ENCODE results near the gene PIP4K2A. TPM values are rescaled to one million over a fixed set of nuclear protein-coding genes. Genes with fewer than 3 reads are reported as not detected.

PIP4K2A gene
- total RNA-seq, 1 donor from 2014 or later, result 152 TPM

DNA sequence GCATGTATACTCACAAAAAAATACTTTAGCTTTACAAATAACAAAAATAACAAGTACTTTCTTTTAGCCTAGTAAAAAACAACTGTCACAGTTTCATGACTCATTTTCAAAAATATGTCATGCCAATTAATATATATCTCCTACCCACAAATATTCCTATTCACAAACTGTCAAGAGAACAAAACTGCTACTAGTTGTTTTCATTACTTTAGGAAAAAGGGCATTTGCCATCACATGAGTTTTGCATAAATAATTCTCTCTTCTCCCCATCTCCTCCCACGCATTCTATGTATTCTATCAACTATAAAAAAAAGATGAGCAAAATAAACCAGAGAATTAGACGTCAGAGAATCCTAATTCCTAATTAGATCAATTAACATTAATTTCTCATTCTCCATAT is 87.6 kb downstream of the PIP4K2A start:
- intact Hi-C loops (cut with micrococcal nuclease), result no loop called here

DNA sequence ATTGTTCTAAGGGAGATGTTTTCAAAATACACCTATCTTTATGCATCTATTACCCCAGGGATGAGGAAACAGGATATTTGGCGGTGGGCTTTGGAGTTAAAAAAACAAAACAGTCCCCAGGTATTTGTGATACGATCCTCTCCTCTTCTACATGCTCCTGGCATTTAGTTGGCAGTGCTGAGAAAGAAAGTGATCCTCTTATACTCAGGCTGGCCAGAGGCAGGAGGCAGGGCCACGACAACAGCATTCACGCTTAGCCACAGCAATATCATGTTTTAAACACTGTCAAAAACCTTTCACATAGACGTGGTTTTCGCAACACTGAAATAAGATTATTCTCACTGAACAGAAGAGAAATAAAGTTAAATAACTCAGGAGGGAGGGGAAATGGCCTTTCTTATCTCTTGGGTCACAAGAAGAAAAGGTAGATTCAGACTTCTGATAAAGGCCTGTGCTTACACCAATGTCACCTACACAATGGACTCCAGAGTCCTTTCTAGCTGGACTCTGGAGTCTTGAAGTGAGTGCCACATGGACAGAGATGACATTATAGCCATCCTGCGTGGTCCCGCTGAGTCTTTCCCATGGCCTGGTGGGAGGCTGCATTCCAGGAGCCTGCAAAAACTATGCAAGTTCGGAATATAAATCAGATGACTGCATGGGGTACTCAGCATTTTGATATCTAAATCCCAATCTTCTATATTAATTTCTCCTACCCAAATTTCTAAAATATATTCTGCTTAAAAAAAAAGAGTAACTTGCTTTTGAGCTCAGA is 88.7 kb downstream of the PIP4K2A start:
- intact Hi-C loops (cut with micrococcal nuclease), result no loop called here

DNA sequence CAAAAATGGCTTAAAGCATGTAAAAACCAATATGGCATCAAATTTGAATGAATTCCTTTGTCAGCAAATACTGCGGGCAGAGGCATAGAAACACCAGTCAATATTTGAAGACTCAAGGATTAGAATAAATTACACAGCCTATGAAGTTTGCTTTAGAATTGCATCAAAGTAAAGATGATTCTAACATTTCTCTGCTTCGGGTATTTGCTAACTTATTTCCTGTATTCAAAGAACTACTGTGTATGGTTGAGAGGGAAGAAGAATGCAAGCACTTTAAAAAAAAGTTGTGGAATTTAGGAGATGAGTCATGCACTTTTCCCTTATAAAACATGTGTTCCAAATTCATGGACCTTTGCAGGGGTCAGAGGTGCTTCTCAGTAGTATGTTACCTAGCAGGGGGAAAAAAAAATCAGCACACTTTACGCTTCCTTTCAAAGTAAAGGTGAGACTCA is 90.1 kb downstream of the PIP4K2A start:
- intact Hi-C loops (cut with micrococcal nuclease), result loop anchor here (1.0 kb wide), 1 partner anchor 8 kb away; no protein-coding TSS in a partner anchor

DNA sequence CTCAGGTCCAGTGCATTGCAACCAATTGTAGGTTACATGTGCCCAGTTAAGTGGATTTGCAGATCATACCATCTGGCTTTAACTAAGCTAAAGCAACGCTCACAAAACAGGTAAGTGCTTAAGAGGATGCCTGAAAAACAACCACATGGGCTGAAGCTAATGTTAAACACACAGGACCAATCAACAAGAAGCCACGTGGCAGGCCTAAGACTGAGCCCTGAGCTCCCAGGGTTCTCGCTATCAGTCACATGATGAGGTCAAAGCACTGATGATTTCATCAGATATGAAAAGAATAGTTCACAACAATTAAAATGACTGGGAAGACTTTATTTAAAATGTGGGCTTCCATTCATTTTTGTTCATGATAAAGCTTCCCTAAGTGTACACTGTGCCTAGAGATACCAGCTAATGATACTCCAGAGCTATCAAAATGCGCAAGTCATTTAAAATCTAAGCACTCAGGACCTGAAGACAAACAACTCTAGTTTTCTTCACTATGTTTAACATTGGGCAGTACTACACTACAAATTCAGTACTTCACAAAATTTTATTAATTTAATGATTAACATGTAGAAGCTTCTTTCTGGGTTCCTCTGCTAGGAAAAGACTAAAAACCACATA is 90.6 kb downstream of the PIP4K2A start:
- intact Hi-C loops (cut with micrococcal nuclease), result loop anchor here (1.0 kb wide), 1 partner anchor 7 kb away; no protein-coding TSS in a partner anchor

DNA sequence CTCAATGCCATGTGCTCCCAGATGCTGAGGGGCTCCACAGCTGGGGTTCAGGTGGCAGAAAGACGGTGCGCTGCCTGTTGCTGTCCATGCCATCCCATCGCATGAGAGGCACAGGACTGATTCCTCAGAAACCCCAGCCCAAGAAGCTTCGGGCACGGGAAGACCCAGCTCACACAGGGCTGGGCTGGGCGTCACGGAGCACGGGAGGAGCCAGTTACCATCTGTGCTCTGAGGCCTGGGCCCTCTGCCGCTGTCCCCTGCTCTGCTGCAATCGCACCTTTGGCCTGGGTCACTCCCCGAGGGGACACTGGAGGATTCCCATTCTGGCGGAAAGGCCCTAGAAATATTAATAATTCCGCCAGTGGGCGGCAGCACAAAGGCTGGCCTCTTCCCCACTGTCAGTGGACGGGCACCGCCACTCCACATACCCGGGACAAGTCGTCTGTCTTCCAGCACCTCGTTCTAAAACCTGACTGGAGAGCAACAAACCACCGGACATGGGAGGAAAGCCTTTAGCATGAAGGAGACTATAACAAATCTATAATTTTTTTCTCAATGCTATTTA is 92.1 kb downstream of the PIP4K2A start:
- intact Hi-C loops (cut with micrococcal nuclease), result no loop called here

DNA sequence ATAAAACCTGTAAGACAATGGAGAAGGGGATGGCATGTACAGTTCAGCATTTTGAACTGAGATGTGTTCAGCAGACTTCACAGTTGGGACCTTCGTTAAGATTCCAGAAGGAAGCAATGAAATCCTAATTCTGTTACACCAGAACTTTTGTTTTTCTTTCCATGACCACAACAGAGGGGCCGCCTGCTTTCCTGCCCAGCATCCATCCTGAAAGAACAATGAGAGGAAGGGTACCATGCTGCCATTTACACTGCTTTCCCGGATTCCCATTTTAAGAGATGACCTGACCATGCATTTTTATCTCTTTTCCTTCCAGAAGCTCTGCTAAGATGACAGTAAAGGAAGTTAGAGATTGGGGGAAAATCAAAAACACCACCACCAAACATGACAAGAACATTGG is 92.7 kb downstream of the PIP4K2A start:
- intact Hi-C loops (cut with micrococcal nuclease), result loop anchor here (1.0 kb wide), 1 partner anchor 9 kb away; no protein-coding TSS in a partner anchor

DNA sequence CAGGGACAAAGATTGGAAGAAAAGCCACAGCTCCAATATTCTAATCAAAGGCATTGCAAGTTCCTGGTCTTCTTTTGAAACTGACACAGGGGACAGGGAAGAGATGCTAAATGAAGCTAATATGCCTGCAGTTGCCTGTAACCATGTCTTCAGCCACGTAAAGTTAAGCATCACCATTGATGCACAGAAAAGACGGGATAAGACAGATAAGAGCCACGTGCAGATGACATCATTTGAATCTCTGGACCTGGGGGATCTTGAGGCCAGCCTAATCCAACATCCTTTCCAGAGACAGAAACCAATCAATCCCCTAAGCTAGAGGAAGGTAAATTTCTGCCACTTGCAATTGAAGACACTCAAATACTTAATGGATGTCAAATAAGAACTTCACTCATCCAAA is 93.4 kb downstream of the PIP4K2A start:
- intact Hi-C loops (cut with micrococcal nuclease), result loop anchor here (1.0 kb wide), 2 partner anchors 8 to 9 kb away; no protein-coding TSS in a partner anchor

DNA sequence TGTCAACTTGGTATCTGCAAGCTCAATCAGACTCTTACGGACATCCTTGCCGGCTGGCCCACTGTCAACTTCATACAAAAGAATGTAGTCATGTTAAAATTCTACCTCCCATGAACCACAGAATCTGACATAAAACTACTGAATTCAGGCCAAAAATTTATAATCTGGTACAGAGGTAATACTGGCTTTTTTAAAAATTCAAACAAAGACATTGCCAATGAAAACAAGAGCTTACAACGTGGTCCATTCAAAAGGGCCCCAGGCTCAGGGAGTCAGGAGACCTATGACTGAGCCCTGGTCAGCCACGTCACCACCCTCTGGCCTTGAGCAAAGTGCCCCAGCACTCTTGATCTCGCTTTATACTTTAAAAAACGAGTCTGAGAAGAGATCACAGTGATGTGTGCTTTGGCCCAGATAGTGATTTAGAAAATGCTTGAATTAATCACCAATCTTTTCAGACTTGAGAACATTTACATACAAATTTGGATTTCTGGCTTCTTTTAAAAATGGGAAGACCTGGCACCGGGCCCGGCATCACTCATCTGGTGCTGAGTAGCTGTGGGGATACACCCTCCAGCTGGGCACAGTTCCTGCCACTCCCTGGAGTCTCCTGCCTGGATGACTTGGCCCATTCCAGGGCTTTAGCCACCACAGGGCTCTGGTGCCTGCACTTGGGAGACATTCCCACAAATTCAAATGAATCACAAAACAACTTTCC is 94.1 kb downstream of the PIP4K2A start:
- intact Hi-C loops (cut with micrococcal nuclease), result loop anchor here (1.0 kb wide), 1 partner anchor 9 kb away; no protein-coding TSS in a partner anchor

DNA sequence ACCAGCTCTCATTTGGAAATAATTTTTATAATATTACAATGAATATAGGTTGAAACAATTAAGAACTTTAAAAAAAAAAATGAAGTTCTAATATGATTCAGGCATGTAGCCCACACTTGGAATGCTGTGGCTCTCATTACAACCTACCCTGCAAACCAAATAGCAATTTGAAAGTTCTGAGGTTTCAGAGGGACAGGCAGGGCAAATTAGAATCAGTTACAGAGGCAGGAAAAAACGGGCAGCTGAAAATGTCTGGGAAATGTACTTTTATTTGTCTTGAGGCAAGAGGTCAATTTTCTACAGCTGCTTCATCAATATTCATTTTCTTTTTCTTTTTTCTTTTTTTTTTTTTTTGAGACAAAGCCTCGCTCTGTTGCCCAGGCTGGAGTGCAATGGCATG is 95.3 kb downstream of the PIP4K2A start:
- intact Hi-C loops (cut with micrococcal nuclease), result loop anchor here (10.0 kb wide), 1 partner anchor 476 kb away; the partner anchor contains the start of gene MSRB2

DNA sequence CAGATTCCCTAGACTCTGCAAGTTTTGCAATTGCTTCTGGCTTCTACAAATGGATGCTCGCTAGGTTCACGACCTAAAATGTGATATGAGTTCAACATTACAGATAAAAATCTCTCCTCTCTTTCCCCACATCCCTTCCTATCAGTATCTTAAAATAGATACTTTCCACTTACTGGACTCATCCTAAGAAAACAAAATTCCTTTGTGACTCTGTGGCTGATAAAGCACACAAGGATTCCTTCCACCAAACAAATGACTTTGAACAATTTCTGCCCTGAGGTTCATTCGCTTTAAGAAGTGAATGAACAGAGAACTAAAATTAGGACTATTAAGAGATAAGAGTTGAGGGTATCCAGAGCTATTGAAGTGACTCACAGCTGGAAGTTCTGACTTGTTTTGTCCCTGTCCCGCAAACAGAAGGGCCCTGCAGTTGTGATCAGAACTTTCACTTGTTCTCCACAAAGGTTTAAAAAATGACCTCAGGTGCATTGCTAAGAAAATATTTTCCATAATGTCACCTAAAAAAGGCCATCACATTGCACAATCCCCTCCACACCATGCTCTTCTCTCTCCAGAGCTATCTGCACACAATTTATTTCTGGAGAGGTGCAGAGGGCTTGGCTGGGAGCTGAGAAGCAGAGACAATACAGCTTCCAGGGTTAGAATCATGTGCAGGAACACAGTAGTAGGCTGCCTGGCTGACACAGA is 96.1 kb downstream of the PIP4K2A start:
- intact Hi-C loops (cut with micrococcal nuclease), result loop anchor here (10.0 kb wide), 1 partner anchor 477 kb away; the partner anchor contains the start of gene MSRB2

DNA sequence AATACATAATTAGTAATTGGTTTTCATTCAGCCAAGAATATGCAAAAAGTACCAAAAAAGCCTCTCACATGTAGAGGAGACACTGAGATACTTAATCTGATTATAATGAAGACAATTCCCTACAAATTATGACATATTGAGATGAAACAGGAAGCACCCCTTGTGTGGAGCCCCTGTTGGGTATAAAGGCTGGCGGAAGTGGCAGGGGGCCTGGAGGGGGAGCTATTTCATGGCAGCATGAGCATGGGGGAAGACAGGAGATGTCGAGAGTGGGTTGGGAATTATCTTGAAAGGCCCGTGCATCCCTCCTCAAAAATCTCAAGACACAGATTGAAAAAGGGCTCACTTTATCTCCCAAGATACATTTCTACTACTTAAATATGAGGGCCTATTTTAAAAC is 96.9 kb downstream of the PIP4K2A start:
- intact Hi-C loops (cut with micrococcal nuclease), result loop anchor here (10.0 kb wide), 1 partner anchor 477 kb away; the partner anchor contains the start of gene MSRB2

DNA sequence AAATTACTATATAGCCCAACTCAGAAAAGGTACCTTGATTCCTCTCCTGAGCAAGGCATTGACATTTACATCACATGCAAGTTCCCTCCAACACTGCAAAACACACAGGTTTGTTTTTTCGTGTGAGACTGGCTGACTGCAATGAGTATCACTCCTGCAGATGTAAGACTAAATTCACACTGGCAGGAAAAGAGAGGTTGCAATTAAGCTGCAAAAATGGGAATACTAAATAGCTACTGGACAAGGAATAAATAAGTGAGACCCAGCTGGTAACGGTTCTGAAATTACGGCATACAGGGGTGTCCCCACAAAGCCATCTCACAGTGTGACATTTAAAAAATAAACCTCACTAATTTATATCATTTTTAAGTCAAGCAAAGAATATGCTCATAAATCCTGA is 97.3 kb downstream of the PIP4K2A start:
- intact Hi-C loops (cut with micrococcal nuclease), result loop anchor here (10.0 kb wide), 1 partner anchor 478 kb away; the partner anchor contains the start of gene MSRB2

DNA sequence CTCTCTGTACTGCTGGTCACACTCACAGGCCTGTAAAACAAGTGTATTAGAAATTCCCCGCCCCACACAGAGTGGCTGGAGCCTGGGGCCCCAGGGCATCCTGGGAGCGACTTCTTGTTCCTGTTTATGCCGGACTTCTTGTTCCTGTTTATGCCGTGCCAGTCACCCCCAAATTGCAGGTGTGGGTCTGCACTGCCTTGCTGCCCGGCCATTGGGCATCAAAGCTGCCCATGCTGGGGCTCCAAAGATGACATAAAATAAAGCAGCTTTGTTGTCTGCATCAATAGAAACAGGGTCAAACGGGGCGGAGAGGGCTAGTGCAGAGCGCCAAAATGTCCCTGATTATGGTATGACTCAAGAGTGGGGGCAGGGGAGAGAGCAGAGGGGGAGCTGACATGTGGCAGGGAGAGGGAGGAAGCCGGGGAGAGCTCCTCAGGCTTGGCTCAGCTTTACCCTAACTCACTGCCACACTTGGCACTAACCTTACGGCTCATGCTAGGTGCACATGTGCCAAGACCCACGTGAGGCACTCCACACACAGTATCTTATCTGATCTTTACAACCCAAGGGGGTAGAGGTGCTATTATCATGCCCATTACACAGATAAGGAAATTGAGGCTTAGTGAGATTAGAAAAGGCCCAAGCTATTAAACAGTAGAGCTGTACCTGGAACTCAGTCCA is 98.4 kb downstream of the PIP4K2A start:
- intact Hi-C loops (cut with micrococcal nuclease), result loop anchor here (1.0 to 10.0 kb wide), 3 partner anchors 8 to 479 kb away; partner anchors contain the start of gene MSRB2

DNA sequence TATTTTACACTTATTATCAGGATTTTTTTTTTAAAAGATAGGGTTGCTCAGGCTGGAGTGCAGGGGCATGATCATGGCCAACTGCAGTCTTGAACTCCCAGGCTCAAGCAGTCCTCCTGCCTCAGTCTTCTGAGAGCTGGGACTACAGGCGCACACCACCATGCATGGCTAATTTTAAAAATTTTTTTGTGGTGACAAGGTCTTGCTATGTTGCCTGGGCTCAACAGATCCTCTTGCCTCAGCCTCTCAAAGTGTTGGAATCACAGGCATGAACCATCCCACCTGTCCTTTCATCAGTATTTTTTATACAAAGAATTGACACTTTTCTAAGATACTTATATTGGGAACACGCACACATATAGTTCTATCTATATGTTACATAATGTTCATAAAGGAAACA is 99.3 kb downstream of the PIP4K2A start:
- intact Hi-C loops (cut with micrococcal nuclease), result loop anchor here (10.0 kb wide), 1 partner anchor 480 kb away; the partner anchor contains the start of gene MSRB2

DNA sequence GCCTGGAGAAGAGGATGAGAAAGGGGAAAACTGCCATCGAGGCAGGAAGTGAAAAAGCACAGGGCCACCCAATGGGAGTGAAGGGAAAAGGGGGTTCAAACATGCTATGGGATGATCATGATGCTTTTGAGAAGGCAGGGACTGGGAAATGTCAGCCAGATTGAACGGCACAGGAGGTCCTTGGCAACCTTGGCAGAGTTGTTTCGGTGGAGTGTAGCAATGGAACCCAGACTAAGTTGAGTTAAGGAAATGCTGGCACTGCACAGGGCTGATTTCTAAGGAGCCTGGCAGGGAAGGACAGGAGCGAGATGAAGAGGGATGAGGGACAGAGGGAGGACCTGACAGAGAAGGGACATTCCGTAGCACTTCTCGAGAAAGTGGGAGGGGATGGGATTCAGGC is 101.4 kb downstream of the PIP4K2A start:
- intact Hi-C loops (cut with micrococcal nuclease), result loop anchor here (5.0 to 10.0 kb wide), 3 partner anchors 296 to 911 kb away; partner anchors contain the start of genes COMMD3 and MSRB2

DNA sequence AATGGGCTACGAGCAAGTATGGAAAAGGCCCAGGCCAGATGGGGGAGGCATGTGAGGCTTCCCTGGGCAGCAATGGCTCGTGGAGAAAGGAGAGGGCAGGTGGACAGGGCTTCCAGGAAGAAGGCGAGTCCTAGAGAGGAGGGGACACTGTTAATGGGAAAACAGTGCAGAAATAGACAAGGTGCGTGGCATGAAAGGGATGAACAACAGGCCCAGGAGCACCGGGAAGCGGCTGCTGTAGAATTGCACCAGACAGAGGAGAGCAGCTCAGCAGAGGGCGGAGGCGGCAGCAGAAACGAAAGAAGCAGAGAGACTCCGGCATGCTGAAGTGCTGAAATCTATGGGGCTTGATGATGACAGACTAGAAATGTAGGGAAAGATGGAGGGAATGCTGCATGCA is 102.1 kb downstream of the PIP4K2A start:
- intact Hi-C loops (cut with micrococcal nuclease), result loop anchor here (1.0 to 10.0 kb wide), 6 partner anchors 9 to 910 kb away; partner anchors contain the start of genes COMMD3, DNAJC1 and MSRB2

DNA sequence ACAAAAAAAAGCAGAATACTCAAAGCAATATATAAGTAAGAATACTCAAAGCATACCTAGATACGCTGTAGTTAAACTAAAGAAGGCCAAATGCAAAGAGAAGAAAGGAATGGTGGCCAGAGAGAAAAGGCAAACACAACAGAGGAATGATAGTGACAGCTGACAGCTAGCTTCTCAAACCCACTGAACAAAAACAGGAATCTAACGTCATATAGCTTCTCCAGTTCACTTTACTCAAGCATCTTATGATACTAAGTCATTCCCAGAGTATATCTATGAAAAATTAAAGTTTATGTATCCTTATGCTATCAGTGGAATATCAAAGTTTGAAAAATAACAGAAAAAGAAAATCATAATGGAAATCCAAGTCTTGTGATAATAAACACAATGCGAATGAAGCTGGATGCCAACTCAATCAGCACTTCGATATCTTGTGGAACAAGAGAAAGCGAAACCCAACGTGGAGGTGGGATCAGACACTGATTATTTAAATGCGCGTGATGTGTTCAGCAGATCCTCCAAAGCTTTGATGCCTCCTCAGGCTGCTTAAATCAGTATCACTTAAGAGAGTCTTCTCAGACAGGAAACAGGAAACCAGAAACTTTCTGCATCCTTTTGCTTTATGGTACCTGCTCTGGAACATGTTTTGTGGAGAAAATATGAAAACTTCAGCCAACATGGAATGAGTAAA is 102.8 kb downstream of the PIP4K2A start:
- intact Hi-C loops (cut with micrococcal nuclease), result loop anchor here (1.0 to 10.0 kb wide), 15 partner anchors 10 to 909 kb away; partner anchors contain the start of genes COMMD3, DNAJC1, MSRB2 and PIP4K2A

DNA sequence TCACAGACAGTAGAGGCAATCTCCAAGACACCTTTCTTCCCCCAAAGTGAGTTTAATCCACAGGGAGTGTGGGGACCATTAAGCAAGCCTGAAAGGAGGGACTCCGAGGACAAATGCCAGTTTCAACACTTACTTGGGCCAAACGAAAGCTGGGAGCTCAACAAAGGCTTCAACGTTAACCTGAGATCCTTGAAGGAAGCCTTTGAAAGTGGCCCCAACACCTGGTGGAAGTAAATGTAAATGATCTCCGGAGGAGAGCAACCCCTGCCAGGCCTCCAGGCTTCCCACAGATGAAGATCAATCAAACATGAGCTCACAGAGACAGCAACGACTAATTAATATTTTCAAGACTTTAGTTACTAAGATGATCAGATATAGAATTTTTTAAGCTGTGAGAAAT is 103.8 kb downstream of the PIP4K2A start:
- intact Hi-C loops (cut with micrococcal nuclease), result loop anchor here (1.0 to 10.0 kb wide), 12 partner anchors 11 to 908 kb away; partner anchors contain the start of genes COMMD3, MSRB2 and PIP4K2A

Data from T-helper 1 cell treated with Interleukin-12 subunit alpha and Interleukin-12 subunit beta and Interleukin-4 antibody, amounts not matched to agents 30 ng/mL and 1 ng/mL, for 36 hours (primary cell).